IPS-18c (cell line): ENCODE data around the gene PITX1.

Source experiments
- H3K4me3 ChIP-seq: 2 replicates; pipeline ENCODE4 v1.7.0; 2013; ENCODE audit warnings: low read depth, mild to moderate bottlenecking, low read length, moderate library complexity; ENCODE audit not compliant: insufficient read depth
- H3K9me3 ChIP-seq: one replicate; pipeline ENCODE4 v1.6.1; 2013; ENCODE audit warnings: mild to moderate bottlenecking, low read length, moderate library complexity; ENCODE audit not compliant: control insufficient read depth, insufficient read depth

PITX1 gene

DNA sequence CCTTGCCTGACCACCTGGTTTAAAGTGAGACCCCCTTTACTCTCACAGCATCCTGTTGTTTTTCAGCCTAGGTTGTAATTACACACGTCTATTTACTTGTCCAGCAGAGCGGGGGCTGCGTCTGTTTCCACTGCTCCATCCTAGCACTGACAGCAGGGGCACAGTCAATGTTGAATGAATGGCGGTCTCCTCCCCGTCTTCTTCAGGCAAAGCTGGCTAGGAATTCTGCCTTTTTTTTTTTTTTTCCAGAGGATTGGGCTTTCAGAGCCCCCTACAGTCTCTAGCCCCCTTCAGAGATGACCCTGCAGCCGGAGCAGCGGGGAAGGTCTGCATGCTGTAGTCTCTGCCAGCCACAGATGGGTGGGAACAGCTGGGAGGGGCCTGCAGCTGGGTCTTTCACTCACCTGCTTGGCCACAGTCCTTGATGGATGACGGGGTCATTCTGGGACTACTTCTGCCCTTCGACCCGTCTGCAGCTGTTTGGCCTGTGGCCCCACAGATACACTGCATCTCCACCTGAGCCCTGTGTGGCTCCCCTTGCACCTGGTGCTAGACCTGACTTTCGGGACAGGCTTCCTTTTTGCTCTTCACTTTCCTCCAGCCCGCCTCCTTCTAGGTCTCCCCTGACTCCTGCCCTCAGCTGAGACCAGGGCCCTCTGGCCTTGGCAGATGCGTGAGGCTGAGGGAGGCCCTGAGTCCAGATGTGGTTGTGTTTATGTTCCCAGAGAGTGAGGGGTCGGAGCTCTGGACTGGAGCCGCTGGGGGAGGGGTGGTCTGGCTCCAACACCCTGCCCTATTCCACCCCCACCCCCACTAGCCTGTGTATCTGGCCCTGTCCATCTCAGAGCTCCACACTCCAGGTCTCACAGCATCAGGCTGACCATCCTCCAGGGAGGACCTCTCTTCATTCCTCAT, 8.0 kb downstream of the PITX1 start:
- Histone ChIP-seq H3K9me3 (no peaks in the 10 kb centered on the region), H3K4me3 (no peak overlapping the region)

DNA sequence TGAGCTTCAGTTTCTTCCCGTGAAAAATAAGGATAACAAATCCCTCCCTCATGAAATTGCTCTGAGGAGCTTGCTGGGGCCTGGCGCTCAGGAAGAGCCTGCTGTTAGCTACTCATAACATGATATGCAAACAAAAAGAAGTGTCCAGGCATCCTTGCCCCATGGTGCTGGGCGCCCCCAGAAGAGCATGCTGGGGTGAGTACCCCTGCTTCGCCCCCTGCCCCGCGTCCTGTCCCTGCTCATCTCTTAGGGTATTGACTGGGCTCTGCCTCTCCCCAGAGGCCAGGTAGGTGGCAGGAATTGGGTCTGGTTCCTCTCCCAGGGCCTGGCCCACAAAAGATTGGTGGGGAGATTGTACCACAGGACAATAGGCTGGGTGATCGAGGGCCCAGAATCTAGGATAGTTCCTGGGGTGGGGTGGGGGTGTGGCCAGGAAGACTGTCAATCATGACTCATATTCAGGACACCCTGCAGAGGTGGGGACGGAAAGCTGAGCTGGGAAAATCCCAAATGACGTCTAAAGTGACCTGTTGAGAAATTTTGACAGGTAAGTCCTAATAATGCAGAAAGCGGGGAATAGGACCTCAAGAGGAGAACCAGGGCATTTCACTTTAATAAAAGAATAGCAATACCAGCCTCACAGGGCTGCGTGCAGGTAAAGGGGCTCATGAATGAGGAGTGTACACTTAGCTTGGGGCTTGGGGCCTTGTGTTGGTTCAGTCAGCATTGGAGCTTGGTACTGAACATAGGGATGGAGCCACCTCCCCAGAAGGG, 8.9 kb downstream of the PITX1 start:
- no peak overlapping the region for H3K4me3 ChIP-seq
- H3K9me3 ChIP-seq = no peaks in the 10 kb centered on the region

DNA sequence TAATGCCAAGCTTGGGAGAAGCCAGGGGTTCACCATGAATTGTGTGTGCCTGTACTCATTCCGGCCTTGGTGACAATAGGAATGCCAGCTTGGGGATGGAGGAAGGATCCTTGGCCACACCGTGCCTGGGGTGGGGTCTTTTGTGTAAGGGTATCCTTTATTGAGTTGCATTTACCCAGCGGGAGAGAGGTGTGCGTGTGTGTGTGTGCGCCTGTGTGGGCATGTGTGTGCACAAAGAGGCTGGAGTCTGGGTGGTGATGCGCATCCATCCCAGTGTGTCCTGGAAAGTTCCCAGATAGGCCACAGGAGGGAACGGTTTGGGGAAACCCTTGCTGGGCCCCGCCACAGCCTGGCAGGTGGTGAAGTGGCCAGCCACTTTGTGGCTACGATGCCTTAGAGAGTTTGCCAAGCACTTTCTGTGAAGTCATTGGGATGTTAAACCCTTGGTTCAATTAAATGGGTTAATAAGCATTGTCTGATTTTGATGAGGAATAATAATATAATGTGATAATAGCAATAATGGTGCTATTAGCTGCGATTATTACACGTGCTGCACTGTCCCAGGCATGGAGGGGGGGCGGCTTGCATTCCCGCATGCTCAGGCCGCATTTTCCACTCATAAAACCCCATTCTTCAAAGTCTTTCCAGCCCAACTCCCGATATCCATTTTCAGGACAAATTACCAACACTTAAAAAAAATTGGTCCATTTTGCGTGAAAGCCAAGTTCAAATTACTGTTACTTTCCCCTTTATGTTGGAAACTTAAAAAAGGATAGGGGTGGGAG, 13.7 kb downstream of the PITX1 start:
- H3K4me3 ChIP-seq = no peak overlapping the region
- H3K9me3 ChIP-seq = no peaks in the 10 kb centered on the region

DNA sequence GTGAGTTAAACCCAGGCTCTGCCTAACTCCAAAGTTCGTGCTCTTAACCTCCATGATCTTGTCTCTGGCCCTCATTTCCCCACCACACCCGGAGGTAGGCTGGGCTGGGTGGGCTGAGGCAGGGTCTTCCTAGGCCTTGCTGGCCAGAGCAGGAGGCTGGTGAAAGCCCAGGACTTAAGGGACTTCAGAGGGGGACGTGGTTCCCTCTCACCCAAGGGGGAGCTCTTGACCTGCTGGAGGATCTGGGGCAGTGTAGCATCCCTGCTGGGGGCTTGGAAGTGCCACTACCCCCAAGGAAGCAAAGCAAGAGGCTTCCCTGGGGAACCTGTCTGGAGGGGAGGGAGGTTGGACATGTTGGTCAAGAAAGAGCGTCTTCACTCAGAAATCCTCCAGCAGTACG, 14.7 kb downstream of the PITX1 start:
- Histone ChIP-seq H3K4me3 (no peak overlapping the region), H3K9me3 (no peaks in the 10 kb centered on the region)

- no peaks in the 10 kb centered on the region for H3K9me3 ChIP-seq
- no peak overlapping the region for H3K4me3 ChIP-seq
These were observed 15.6 kb downstream of the PITX1 start for GRCh38 chr5:135018457-135018856.

GRCh38 chr5:135016861-135017290, 17.2 kb downstream of the PITX1 start:
- H3K9me3 ChIP-seq = no peaks in the 10 kb centered on the region
- no peak overlapping the region for H3K4me3 ChIP-seq

- Histone ChIP-seq H3K9me3 (no peaks in the 10 kb centered on the region), H3K4me3 (no peak overlapping the region)
These were observed 18.1 kb downstream of the PITX1 start for GRCh38 chr5:135015942-135016341.

DNA sequence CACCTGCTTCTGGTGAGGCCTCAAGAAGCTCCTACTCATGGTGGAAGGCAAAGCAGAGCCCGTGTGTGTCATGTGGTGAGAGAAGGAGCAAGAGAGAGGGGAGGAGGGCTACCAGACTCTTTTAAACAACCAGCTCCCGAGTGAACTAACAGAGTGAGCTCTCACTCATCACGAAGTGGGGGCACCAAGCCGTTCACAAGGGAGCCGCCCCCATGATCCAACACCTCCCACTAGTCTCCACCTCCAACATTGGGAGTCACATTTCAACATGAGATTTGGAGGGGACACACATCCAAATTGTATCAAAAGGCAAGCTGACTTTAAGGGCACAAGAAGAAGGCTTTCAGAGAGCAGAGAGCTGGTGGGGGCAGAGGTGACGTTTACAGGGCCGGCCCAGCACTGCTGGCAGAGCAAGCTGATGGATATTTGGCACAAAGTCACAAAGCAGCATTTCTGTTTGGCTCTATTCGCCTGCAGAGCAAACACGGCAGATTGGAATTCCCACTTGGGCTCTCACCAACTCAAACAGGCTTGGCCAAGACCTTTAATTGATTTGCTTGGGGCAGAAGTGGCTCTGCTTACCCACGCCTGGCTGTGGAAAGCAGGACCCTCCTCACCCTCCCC, 20.0 kb downstream of the PITX1 start:
- Histone ChIP-seq H3K9me3 (no peaks in the 10 kb centered on the region), H3K4me3 (no peak overlapping the region)

DNA sequence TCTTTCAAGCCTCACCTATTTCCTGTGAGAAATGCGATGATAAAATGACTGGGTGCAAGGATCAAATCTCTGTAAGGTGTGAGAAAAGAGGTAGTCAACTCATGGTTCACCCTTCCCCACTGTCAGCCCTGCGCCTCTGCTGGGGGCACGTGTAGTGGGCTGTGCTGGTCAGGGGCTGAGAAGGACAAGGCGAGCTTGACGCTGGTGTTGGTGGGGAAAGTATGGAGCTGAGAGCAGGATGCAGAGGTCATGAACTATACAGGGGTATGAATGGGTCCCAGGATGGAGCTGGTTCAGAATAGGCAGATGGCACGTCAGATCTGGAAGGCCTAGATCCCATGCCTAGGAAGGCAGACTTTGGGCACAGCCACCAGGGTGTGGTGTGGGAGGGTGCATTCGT, 20.6 kb downstream of the PITX1 start:
- H3K9me3 ChIP-seq = no peaks in the 10 kb centered on the region
- H3K4me3 ChIP-seq = no peak overlapping the region

- Histone ChIP-seq H3K4me3 (no peak overlapping the region), H3K9me3 (no peaks in the 10 kb centered on the region)
These were observed 21.1 kb downstream of the PITX1 start for GRCh38 chr5:135012951-135013391.

DNA sequence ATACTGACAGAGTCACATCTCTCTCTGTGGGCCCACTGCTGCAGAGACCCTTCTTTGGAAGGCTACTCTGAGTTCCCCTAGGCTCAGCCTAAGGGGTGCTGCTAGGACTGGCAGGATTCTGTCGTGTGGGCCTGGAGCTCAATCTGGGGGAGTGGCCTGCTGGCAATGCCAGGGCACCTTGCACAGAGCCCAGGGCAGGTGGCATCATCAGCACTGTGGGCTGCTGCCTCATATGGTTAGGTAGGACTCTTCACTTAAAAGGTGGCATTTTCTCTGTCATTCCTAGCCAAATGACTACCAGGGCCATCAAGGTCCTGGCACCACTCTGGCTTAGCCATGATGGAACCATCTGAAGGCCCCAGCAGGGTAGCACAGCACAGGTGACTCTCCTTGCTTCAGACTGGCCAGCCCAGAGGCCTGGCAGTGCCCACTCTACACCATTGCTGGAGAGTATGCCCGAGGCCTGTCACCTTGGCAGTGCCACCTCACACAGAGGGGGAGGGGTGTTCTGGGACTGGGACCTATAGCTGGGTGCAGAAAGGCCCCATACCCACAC, 21.9 kb downstream of the PITX1 start:
- Histone ChIP-seq H3K4me3 (no peak overlapping the region), H3K9me3 (no peaks in the 10 kb centered on the region)

DNA sequence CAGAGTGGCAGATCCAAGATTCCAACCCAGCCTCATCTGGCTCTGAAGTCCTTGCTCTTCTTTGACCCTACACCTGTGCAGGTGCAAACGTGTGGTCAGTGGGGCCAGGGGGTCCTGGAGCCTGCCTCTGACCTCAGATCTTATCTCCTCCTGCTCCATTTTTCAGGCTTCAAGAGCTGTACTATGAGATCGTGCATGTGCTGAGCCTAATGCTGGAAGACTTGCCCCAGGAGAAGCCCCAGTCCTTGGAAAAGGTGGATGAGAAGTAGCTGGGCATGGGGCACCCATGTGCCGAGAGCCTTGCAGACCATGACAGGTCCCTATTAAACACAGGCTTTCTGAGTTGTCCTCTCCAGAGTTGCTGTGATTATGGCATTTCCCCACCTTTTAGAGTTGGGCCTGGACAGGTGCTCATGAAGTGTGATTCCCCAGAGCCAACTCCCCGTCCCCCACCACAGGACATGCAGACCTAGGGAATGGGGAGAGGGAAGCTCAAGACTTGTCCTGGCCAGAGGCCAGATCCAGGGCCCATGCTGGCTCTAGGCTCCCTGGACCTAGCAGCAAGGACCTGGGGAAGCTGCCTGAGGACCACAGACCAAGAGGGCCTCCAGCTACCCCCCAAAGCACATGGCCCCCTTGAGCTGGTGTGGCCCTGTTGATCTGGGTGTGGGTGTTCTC, 22.5 kb downstream of the PITX1 start:
- H3K4me3 ChIP-seq = no peak overlapping the region
- H3K9me3 ChIP-seq = no peaks in the 10 kb centered on the region

GRCh38 chr5:135010502-135011354, 23.3 kb downstream of the PITX1 start:
- no peak overlapping the region for H3K4me3 ChIP-seq

DNA sequence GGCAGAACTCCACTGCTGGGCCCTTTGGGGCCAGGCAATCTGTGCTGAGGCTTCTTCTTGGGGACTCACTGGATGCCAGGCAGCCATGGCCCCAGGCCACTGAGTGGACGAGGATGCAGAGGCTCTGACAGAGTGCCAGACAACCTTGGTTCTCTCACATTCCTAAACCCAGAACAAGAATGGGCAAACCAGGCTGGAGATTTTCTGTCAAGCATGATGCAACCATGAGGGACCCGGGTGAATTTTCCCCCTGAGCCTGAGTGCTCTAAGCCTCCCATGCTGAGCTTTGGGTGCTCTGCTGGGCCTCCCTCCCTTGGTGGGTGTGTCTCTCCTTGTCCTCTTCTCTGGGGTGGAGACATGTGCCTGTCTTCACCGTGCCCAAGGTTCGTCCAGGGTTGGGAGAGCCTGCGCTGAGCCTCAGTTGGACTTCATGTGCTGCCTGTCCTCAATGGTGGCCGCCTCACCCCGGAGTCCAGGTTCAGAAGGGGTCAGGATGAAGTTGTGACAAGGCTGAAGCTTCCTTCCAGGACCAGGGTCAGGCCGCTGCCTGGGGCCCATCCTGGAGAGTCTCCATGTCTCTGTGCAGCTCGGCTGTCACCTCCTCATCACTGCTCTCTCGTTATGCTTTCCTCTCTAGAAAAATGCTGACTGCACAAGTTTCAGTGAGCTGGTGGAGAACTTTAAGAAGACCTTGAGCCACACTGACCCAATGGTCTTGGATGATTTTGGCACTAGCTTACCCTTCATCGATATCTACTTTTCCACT, 24.1 kb downstream of the PITX1 start:
- Histone ChIP-seq H3K4me3 (no peak overlapping the region), H3K9me3 (no peaks in the 10 kb centered on the region)

More at GRCh38 chr5:135010502-135011354, 23.3 kb downstream of the PITX1 start:
- no peaks in the 10 kb centered on the region for H3K9me3 ChIP-seq
